GM21423 (cell line): Measurements from ENCODE around the gene PTPN6.

Source experiments
- ATAC-seq: cut with Tn5 transposase; IDR thresholded peaks from one replicate; pipeline ENCODE4 v1.9.1; 2021; ENCODE audit warnings: mild to moderate bottlenecking, moderate library complexity; ENCODE audit not compliant: unreplicated experiment

PTPN6 gene

GRCh38 chr12:6965026-6965661 is 14.0 kb downstream of the PTPN6 start:
- no peak for ATAC-seq

- no peak for ATAC-seq
Observed at GRCh38 chr12:6965714-6966113, 14.6 kb downstream of the PTPN6 start.

- ATAC-seq = no peak
Observed at GRCh38 chr12:6966351-6966750, 15.2 kb downstream of the PTPN6 start.

GRCh38 chr12:6967651-6968100 is 16.5 kb downstream of the PTPN6 start:
- no peak for ATAC-seq

GRCh38 chr12:6968426-6968825 is 17.3 kb downstream of the PTPN6 start:
- no peak for ATAC-seq

GRCh38 chr12:6970096-6970527 is 19.0 kb downstream of the PTPN6 start:
- ATAC-seq = no peak

GRCh38 chr12:6974180-6974579 is 23.0 kb downstream of the PTPN6 start:
- no peak for ATAC-seq

- no peak for ATAC-seq
Observed at GRCh38 chr12:6975297-6976032, 24.3 kb downstream of the PTPN6 start.

- ATAC-seq = no peak
Observed at GRCh38 chr12:6977653-6978052, 26.5 kb downstream of the PTPN6 start.

GRCh38 chr12:6978188-6978587 is 27.0 kb downstream of the PTPN6 start:
- ATAC-seq = no peak

- no peak for ATAC-seq
Observed at GRCh38 chr12:6978611-6979011, 27.5 kb downstream of the PTPN6 start.

- no peak for ATAC-seq
Observed at GRCh38 chr12:6979021-6979420, 27.9 kb downstream of the PTPN6 start.

- no peak for ATAC-seq
Observed at GRCh38 chr12:6979453-6979852, 28.3 kb downstream of the PTPN6 start.

GRCh38 chr12:6980075-6980474 is 28.9 kb downstream of the PTPN6 start:
- no peak for ATAC-seq

GRCh38 chr12:6980740-6981139 is 29.6 kb downstream of the PTPN6 start:
- no peak for ATAC-seq

- no peak for ATAC-seq
Observed at GRCh38 chr12:6981152-6982052, 30.2 kb downstream of the PTPN6 start.

GRCh38 chr12:6982532-6982931 is 31.4 kb downstream of the PTPN6 start:
- ATAC-seq = no peak

- no peak for ATAC-seq
Observed at GRCh38 chr12:6987956-6988553, 36.9 kb downstream of the PTPN6 start.

- ATAC-seq = no peak
Observed at GRCh38 chr12:6996040-6996441, 44.9 kb downstream of the PTPN6 start.

GRCh38 chr12:6998715-6999451 is 47.7 kb downstream of the PTPN6 start:
- ATAC-seq = no peak
